ENCODE results near the gene PLXDC2. TPM values are rescaled to one million over a fixed set of nuclear protein-coding genes. Genes with fewer than 3 reads are reported as not detected.

PLXDC2 gene
- total and polyA plus RNA-seq, 2 experiments from 2014 or later, result 13.5 to 19.4 TPM

DNA sequence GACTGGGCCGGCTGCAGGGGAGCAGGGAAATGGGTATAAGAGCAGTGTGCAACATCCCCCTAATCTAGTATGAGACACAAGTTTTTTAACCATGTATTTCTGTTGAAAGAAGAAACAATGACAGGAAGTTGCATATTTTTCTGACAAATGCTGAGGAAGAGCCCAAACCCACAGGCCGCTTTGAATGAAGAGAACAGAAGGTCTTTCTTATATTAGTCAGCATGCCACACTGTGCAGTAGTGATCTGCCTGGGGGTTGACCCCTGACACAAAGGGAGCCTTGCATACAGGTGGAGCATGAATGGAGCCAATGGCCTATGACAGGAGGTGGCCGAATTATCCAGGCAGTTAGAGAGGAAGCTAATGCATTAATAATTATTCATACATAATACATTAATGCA, 518.3 kb downstream of the PLXDC2 start:
- Histone ChIP-seq H3K27me3 (ENCODE audit: insufficient read depth) (no peaks in the 10 kb centered on the region), H3K27ac (ENCODE audit: low read depth) (no peak overlapping the region), H3K4me3 (no peak overlapping the region), H3K4me1 (ENCODE audit: insufficient read depth) (no peaks in the 10 kb centered on the region), H3K79me2 (replicated peaks; ENCODE audit: insufficient read depth) (no peaks in the 10 kb centered on the region), H2AFZ (no peak overlapping the region), H3F3A (replicated peaks; ENCODE audit: low read depth) (no peaks in the 10 kb centered on the region), H3K9me2 (ENCODE audit: insufficient read depth) (peaks cover 4% of the 10 kb centered on the region; the same call in 1 of the 2 replicates), H4K20me1 (replicated peaks; ENCODE audit: insufficient read depth) (no peaks in the 10 kb centered on the region), H3K36me3 (ENCODE audit: insufficient read depth) (peaks cover 11% of the 10 kb centered on the region; the same call in 1 of the 2 replicates), H3K4me2 (no peak overlapping the region)
- DNase-seq (ENCODE audit: low spot score) (no peak), ATAC-seq (no peak)
- H3K27me3 Mint-ChIP-seq (ENCODE audit: insufficient read depth, low read depth, poor library complexity), result no peaks in the 10 kb centered on the region
- peaks cover 46% of the 10 kb centered on the region for H3K36me3 Mint-ChIP-seq (ENCODE audit: low read depth)
- peaks cover 47% of the 10 kb centered on the region for H3K9me3 Mint-ChIP-seq
- TF ChIP-seq JUNB (IDR thresholded peaks at IDR 0.05; ENCODE audit: unreplicated experiment), result no peak
- no peak for TF ChIP-seq STAT1 (IDR thresholded peaks at IDR 0.05; ENCODE audit: unreplicated experiment)
- TF ChIP-seq EZH2phosphoT487 (IDR thresholded peaks at IDR 0.05; ENCODE audit: unreplicated experiment), result no peak
- TF ChIP-seq, protein P1, sequence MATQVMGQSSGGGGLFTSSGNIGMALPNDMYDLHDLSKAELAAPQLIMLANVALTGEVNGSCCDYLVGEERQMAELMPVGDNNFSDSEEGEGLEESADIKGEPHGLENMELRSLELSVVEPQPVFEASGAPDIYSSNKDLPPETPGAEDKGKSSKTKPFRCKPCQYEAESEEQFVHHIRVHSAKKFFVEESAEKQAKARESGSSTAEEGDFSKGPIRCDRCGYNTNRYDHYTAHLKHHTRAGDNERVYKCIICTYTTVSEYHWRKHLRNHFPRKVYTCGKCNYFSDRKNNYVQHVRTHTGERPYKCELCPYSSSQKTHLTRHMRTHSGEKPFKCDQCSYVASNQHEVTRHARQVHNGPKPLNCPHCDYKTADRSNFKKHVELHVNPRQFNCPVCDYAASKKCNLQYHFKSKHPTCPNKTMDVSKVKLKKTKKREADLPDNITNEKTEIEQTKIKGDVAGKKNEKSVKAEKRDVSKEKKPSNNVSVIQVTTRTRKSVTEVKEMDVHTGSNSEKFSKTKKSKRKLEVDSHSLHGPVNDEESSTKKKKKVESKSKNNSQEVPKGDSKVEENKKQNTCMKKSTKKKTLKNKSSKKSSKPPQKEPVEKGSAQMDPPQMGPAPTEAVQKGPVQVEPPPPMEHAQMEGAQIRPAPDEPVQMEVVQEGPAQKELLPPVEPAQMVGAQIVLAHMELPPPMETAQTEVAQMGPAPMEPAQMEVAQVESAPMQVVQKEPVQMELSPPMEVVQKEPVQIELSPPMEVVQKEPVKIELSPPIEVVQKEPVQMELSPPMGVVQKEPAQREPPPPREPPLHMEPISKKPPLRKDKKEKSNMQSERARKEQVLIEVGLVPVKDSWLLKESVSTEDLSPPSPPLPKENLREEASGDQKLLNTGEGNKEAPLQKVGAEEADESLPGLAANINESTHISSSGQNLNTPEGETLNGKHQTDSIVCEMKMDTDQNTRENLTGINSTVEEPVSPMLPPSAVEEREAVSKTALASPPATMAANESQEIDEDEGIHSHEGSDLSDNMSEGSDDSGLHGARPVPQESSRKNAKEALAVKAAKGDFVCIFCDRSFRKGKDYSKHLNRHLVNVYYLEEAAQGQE (IDR thresholded peaks at IDR 0.05; ENCODE audit: unreplicated experiment), result no peak
- TF ChIP-seq, protein P2, sequence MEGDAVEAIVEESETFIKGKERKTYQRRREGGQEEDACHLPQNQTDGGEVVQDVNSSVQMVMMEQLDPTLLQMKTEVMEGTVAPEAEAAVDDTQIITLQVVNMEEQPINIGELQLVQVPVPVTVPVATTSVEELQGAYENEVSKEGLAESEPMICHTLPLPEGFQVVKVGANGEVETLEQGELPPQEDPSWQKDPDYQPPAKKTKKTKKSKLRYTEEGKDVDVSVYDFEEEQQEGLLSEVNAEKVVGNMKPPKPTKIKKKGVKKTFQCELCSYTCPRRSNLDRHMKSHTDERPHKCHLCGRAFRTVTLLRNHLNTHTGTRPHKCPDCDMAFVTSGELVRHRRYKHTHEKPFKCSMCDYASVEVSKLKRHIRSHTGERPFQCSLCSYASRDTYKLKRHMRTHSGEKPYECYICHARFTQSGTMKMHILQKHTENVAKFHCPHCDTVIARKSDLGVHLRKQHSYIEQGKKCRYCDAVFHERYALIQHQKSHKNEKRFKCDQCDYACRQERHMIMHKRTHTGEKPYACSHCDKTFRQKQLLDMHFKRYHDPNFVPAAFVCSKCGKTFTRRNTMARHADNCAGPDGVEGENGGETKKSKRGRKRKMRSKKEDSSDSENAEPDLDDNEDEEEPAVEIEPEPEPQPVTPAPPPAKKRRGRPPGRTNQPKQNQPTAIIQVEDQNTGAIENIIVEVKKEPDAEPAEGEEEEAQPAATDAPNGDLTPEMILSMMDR (conservative IDR thresholded peaks at IDR 0.05; ENCODE audit: low read depth in 2 of 2), result no peak
- no peak for TF ChIP-seq POLR2AphosphoS5 (IDR thresholded peaks at IDR 0.05; ENCODE audit: low read depth)
- no peak for TF ChIP-seq CREB1 (CRISPR knock-in tag; IDR thresholded peaks at IDR 0.05; ENCODE audit: low read depth)
- no peak for TF ChIP-seq ZNF331 (CRISPR knock-in tag; IDR thresholded peaks at IDR 0.05; ENCODE audit: low read depth)
- no peak for TF ChIP-seq NANOG (IDR thresholded peaks at IDR 0.05; ENCODE audit: borderline replicate concordance)
- H3K27ac Mint-ChIP-seq, result no peak overlapping the region
- no peak overlapping the region for H3K4me3 Mint-ChIP-seq
- no peaks in the 10 kb centered on the region; the same call in 2 of the 3 replicates for H3K4me1 Mint-ChIP-seq

Small RNAs within 50 kb of the gene (small RNA-seq; reads per million reads assigned to genes)
- not detected for gene RNU6-1212P (ENCODE audit: low replicate concordance)
